Activated gamma-delta T cell treated with Interleukin-2 at 50 U/mL for 16 hours (primary cell): ENCODE results near the gene CDK11A.

Experiments used
- DNase-seq: peaks from one replicate; pipeline ENCODE4 v3.0.0-alpha.2; 2020

CDK11A gene

GRCh38 chr1:1658583-1659549, 65.3 kb downstream of the CDK11A start, which contains the start of gene CDK11B:
TSS of gene CDK11B (minus strand) at chr1:1659004. CDS start at chr1:1657485, 1,519 bp downstream.
- peak; percentile 92 for DNase-seq
